HEK293 (cell line): ENCODE data around the gene DCAF5.

Experiments
- GLI4 ChIP-seq: fragments of 450-650 bp; formaldehyde crosslinking; IDR thresholded peaks from 2 replicates; pipeline ENCODE4 v1.5.1; 2016; ENCODE audit warnings: missing biosample characterization, missing genetic modification characterization
- KLF1 ChIP-seq: fragments of 450-650 bp; formaldehyde crosslinking; IDR thresholded peaks from 2 replicates; pipeline ENCODE4 v1.5.1; 2016; ENCODE audit warnings: missing biosample characterization, missing genetic modification characterization
- SCRT2 ChIP-seq: fragments of 450-650 bp; formaldehyde crosslinking; IDR thresholded peaks from 2 replicates; pipeline ENCODE4 v1.5.1; 2016; ENCODE audit warnings: missing biosample characterization, missing genetic modification characterization
- SP7 ChIP-seq: fragments of 450-650 bp; formaldehyde crosslinking; IDR thresholded peaks from 2 replicates; pipeline ENCODE4 v1.5.1; 2016; ENCODE audit warnings: missing biosample characterization, missing genetic modification characterization
- TCF7L2 ChIP-seq: IDR thresholded peaks from 2 replicates; pipeline ENCODE4 v1.6.1; 2011; ENCODE audit warnings: low read depth, mild to moderate bottlenecking, inconsistent platforms, low read length, moderate library complexity, borderline replicate concordance
- ZBTB21 ChIP-seq: fragments of 450-650 bp; formaldehyde crosslinking; IDR thresholded peaks from 2 replicates; pipeline ENCODE4 v1.5.1; 2017; ENCODE audit warnings: missing biosample characterization, missing genetic modification characterization
- ZIC2 ChIP-seq: fragments of 450-650 bp; formaldehyde crosslinking; IDR thresholded peaks from 2 replicates; pipeline ENCODE4 v1.5.1; 2016; ENCODE audit warnings: missing biosample characterization, missing genetic modification characterization
- ZNF10 ChIP-seq: fragments of 450-650 bp; formaldehyde crosslinking; IDR thresholded peaks from 2 replicates; pipeline ENCODE4 v1.5.1; 2017; ENCODE audit warnings: missing biosample characterization, missing genetic modification characterization
- ZNF155 ChIP-seq: fragments of 450-650 bp; formaldehyde crosslinking; IDR thresholded peaks from 2 replicates; pipeline ENCODE4 v1.5.1; 2016; ENCODE audit warnings: missing biosample characterization, missing genetic modification characterization
- ZNF157 ChIP-seq: fragments of 450-650 bp; formaldehyde crosslinking; IDR thresholded peaks from 2 replicates; pipeline ENCODE4 v1.5.1; 2016; ENCODE audit warnings: missing biosample characterization, missing genetic modification characterization
- ZNF175 ChIP-seq: fragments of 450-650 bp; formaldehyde crosslinking; IDR thresholded peaks from 2 replicates; pipeline ENCODE4 v1.5.1; 2016; ENCODE audit warnings: missing biosample characterization, missing genetic modification characterization
- ZNF223 ChIP-seq: fragments of 450-650 bp; formaldehyde crosslinking; IDR thresholded peaks from 2 replicates; pipeline ENCODE4 v1.5.1; 2016; ENCODE audit warnings: missing biosample characterization, missing genetic modification characterization
- ZNF24 ChIP-seq: fragments of 450-650 bp; formaldehyde crosslinking; IDR thresholded peaks from 2 replicates; pipeline ENCODE4 v1.5.1; 2016; ENCODE audit warnings: missing biosample characterization, missing genetic modification characterization
- ZNF341 ChIP-seq: fragments of 450-650 bp; formaldehyde crosslinking; IDR thresholded peaks from 2 replicates; pipeline ENCODE4; 2016; ENCODE audit warnings: low read depth, missing biosample characterization, missing genetic modification characterization
- ZNF391 ChIP-seq: fragments of 450-650 bp; formaldehyde crosslinking; IDR thresholded peaks from 2 replicates; pipeline ENCODE4 v1.5.1; 2016; ENCODE audit warnings: low read depth, missing biosample characterization, missing genetic modification characterization, borderline replicate concordance
- ZNF404 ChIP-seq: fragments of 450-650 bp; formaldehyde crosslinking; IDR thresholded peaks from 2 replicates; pipeline ENCODE4 v1.5.1; 2017; ENCODE audit warnings: missing biosample characterization, missing genetic modification characterization
- ZNF621 ChIP-seq: fragments of 450-650 bp; formaldehyde crosslinking; IDR thresholded peaks from 2 replicates; pipeline ENCODE4 v1.5.1; 2017; ENCODE audit warnings: missing biosample characterization, missing genetic modification characterization
- ZNF623 ChIP-seq: fragments of 450-650 bp; formaldehyde crosslinking; IDR thresholded peaks from 2 replicates; pipeline ENCODE4 v1.5.1; 2016; ENCODE audit warnings: missing biosample characterization, missing genetic modification characterization
- ZNF624 ChIP-seq: fragments of 450-650 bp; formaldehyde crosslinking; IDR thresholded peaks from 2 replicates; pipeline ENCODE4 v1.5.1; 2017; ENCODE audit warnings: missing biosample characterization, missing genetic modification characterization
- ZNF629 ChIP-seq: fragments of 450-650 bp; formaldehyde crosslinking; IDR thresholded peaks from 2 replicates; pipeline ENCODE4 v1.5.1; 2017; ENCODE audit warnings: missing biosample characterization, missing genetic modification characterization
- ZNF792 ChIP-seq: fragments of 450-650 bp; formaldehyde crosslinking; IDR thresholded peaks from 2 replicates; pipeline ENCODE4 v1.5.1; 2016; ENCODE audit warnings: missing biosample characterization, missing genetic modification characterization
- ZSCAN16 ChIP-seq: fragments of 450-650 bp; formaldehyde crosslinking; IDR thresholded peaks from 2 replicates; pipeline ENCODE4 v1.5.1; 2016; ENCODE audit warnings: missing biosample characterization, missing genetic modification characterization
- TF ChIP-seq, protein P1 (sequence below): fragments of 450-650 bp; formaldehyde crosslinking; IDR thresholded peaks from 2 replicates; pipeline ENCODE4 v1.5.1; 2016; ENCODE audit warnings: missing biosample characterization, missing genetic modification characterization, borderline replicate concordance
- TF ChIP-seq, protein P2 (sequence below): fragments of 450-650 bp; formaldehyde crosslinking; IDR thresholded peaks from 2 replicates; pipeline ENCODE4 v1.5.1; 2017; ENCODE audit warnings: missing biosample characterization, missing genetic modification characterization
- TF ChIP-seq, protein P3 (sequence below): fragments of 450-650 bp; formaldehyde crosslinking; IDR thresholded peaks from 2 replicates; pipeline ENCODE4; 2016; ENCODE audit warnings: missing biosample characterization, missing genetic modification characterization
- TF ChIP-seq, protein P4 (sequence below): fragments of 450-650 bp; formaldehyde crosslinking; IDR thresholded peaks from 2 replicates; pipeline ENCODE4 v1.5.1; 2016; ENCODE audit warnings: missing biosample characterization, missing genetic modification characterization
- TF ChIP-seq, protein P5 (sequence below): fragments of 450-650 bp; formaldehyde crosslinking; IDR thresholded peaks from 2 replicates; pipeline ENCODE4 v1.5.1; 2016; ENCODE audit warnings: missing biosample characterization, missing genetic modification characterization, low read depth
- TF ChIP-seq, protein P6 (sequence below): fragments of 450-650 bp; formaldehyde crosslinking; IDR thresholded peaks from 2 replicates; pipeline ENCODE4 v1.5.1; 2017; ENCODE audit warnings: missing biosample characterization, missing genetic modification characterization
- TF ChIP-seq, protein P7 (sequence below): fragments of 450-650 bp; formaldehyde crosslinking; IDR thresholded peaks from 2 replicates; pipeline ENCODE4 v1.5.1; 2016; ENCODE audit warnings: missing biosample characterization, missing genetic modification characterization

DCAF5 gene

DNA sequence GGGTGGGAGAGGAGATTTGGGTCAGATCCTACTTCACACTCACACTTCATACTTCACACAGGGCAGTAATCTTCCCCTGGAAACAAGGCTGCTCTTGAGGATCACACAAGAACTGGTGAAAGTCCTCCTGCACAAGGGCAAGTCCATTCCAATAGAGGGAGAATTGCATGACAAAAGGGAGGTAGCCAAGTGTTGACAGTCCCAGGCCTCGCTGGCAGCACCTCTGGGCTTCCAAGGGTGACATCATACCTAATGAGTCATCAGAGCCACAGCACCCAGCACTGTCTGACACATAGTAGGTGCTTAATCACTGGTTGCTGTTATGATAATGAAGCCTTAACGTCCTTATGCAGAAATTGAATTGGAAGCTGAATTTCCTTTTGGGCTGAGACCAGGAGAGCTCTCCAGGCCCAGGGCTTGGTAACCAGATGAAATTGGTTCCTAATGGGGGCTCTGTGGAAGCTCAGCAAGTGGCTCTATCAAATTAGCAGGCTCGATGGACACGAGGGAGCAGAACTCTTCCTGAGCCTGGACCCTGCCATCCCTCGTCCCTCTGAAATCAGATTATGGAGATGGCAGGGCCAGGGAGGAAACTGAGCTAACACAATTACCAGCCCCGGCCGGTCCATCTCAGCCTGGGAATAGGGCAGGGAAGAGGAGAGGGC is 115.0 kb downstream of the DCAF5 start (continued):
- TF ChIP-seq, protein P1, sequence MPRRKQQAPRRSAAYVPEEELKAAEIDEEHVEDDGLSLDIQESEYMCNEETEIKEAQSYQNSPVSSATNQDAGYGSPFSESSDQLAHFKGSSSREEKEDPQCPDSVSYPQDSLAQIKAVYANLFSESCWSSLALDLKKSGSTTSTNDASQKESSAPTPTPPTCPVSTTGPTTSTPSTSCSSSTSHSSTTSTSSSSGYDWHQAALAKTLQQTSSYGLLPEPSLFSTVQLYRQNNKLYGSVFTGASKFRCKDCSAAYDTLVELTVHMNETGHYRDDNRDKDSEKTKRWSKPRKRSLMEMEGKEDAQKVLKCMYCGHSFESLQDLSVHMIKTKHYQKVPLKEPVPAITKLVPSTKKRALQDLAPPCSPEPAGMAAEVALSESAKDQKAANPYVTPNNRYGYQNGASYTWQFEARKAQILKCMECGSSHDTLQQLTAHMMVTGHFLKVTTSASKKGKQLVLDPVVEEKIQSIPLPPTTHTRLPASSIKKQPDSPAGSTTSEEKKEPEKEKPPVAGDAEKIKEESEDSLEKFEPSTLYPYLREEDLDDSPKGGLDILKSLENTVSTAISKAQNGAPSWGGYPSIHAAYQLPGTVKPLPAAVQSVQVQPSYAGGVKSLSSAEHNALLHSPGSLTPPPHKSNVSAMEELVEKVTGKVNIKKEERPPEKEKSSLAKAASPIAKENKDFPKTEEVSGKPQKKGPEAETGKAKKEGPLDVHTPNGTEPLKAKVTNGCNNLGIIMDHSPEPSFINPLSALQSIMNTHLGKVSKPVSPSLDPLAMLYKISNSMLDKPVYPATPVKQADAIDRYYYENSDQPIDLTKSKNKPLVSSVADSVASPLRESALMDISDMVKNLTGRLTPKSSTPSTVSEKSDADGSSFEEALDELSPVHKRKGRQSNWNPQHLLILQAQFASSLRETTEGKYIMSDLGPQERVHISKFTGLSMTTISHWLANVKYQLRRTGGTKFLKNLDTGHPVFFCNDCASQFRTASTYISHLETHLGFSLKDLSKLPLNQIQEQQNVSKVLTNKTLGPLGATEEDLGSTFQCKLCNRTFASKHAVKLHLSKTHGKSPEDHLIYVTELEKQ (tag by site-specific recombination) = no peak
- TF ChIP-seq ZNF157 (no peak), ZNF624 (tag by site-specific recombination) (no peak), TCF7L2 (no peak), ZNF621 (no peak), GLI4 (tag by site-specific recombination) (no peak), ZBTB21 (tag by site-specific recombination) (peak; percentile 57; the same call in 1 of the 2 replicates), SP7 (tag by site-specific recombination) (peak; percentile 9; the same call in 1 of the 2 replicates), ZNF175 (tag by site-specific recombination) (no peak), ZSCAN16 (tag by site-specific recombination) (no peak), ZNF792 (tag by site-specific recombination) (no peak), ZNF629 (tag by site-specific recombination) (peak; percentile 8), ZNF404 (no peak), ZNF341 (tag by site-specific recombination) (no peak), KLF1 (tag by site-specific recombination) (no peak), ZNF155 (tag by site-specific recombination) (no peak), SCRT2 (tag by site-specific recombination) (no peak), ZNF391 (tag by site-specific recombination) (no peak), ZIC2 (tag by site-specific recombination) (no peak), ZNF24 (tag by site-specific recombination) (peak; percentile 76; the same call in 1 of the 2 replicates), ZNF223 (tag by site-specific recombination) (no peak), ZNF623 (tag by site-specific recombination) (no peak), ZNF10 (tag by site-specific recombination) (no peak)
- TF ChIP-seq, protein P2, sequence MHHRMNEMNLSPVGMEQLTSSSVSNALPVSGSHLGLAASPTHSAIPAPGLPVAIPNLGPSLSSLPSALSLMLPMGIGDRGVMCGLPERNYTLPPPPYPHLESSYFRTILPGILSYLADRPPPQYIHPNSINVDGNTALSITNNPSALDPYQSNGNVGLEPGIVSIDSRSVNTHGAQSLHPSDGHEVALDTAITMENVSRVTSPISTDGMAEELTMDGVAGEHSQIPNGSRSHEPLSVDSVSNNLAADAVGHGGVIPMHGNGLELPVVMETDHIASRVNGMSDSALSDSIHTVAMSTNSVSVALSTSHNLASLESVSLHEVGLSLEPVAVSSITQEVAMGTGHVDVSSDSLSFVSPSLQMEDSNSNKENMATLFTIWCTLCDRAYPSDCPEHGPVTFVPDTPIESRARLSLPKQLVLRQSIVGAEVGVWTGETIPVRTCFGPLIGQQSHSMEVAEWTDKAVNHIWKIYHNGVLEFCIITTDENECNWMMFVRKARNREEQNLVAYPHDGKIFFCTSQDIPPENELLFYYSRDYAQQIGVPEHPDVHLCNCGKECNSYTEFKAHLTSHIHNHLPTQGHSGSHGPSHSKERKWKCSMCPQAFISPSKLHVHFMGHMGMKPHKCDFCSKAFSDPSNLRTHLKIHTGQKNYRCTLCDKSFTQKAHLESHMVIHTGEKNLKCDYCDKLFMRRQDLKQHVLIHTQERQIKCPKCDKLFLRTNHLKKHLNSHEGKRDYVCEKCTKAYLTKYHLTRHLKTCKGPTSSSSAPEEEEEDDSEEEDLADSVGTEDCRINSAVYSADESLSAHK (tag by site-specific recombination) = no peak
- TF ChIP-seq, protein P3, sequence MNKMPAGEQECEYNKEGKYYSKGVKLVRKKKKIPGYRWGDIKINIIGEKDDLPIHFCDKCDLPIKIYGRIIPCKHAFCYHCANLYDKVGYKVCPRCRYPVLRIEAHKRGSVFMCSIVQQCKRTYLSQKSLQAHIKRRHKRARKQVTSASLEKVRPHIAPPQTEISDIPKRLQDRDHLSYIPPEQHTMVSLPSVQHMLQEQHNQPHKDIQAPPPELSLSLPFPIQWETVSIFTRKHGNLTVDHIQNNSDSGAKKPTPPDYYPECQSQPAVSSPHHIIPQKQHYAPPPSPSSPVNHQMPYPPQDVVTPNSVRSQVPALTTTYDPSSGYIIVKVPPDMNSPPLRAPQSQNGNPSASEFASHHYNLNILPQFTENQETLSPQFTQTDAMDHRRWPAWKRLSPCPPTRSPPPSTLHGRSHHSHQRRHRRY (tag by site-specific recombination) = no peak
- TF ChIP-seq, protein P4, sequence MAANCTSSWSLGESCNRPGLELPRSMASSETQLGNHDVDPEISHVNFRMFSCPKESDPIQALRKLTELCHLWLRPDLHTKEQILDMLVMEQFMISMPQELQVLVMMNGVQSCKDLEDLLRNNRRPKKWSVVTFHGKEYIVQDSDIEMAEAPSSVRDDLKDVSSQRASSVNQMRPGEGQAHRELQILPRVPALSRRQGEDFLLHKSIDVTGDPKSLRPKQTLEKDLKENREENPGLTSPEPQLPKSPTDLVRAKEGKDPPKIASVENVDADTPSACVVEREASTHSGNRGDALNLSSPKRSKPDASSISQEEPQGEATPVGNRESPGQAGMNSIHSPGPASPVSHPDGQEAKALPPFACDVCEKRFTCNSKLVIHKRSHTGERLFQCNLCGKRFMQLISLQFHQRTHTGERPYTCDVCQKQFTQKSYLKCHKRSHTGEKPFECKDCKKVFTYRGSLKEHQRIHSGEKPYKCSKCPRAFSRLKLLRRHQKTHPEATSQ (tag by site-specific recombination) = no peak
- TF ChIP-seq, protein P5, sequence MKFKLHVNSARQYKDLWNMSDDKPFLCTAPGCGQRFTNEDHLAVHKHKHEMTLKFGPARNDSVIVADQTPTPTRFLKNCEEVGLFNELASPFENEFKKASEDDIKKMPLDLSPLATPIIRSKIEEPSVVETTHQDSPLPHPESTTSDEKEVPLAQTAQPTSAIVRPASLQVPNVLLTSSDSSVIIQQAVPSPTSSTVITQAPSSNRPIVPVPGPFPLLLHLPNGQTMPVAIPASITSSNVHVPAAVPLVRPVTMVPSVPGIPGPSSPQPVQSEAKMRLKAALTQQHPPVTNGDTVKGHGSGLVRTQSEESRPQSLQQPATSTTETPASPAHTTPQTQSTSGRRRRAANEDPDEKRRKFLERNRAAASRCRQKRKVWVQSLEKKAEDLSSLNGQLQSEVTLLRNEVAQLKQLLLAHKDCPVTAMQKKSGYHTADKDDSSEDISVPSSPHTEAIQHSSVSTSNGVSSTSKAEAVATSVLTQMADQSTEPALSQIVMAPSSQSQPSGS (tag by site-specific recombination) = peak; percentile 75
- TF ChIP-seq, protein P6, sequence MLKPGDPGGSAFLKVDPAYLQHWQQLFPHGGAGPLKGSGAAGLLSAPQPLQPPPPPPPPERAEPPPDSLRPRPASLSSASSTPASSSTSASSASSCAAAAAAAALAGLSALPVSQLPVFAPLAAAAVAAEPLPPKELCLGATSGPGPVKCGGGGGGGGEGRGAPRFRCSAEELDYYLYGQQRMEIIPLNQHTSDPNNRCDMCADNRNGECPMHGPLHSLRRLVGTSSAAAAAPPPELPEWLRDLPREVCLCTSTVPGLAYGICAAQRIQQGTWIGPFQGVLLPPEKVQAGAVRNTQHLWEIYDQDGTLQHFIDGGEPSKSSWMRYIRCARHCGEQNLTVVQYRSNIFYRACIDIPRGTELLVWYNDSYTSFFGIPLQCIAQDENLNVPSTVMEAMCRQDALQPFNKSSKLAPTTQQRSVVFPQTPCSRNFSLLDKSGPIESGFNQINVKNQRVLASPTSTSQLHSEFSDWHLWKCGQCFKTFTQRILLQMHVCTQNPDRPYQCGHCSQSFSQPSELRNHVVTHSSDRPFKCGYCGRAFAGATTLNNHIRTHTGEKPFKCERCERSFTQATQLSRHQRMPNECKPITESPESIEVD = no peak
- TF ChIP-seq, protein P7, sequence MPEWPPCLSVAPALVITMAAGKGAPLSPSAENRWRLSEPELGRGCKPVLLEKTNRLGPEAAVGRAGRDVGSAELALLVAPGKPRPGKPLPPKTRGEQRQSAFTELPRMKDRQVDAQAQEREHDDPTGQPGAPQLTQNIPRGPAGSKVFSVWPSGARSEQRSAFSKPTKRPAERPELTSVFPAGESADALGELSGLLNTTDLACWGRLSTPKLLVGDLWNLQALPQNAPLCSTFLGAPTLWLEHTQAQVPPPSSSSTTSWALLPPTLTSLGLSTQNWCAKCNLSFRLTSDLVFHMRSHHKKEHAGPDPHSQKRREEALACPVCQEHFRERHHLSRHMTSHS (tag by site-specific recombination) = no peak
